GM18870 (cell line): ENCODE measurements around the gene MED13L.

Source experiments
- ATAC-seq: cut with Tn5 transposase; IDR thresholded peaks from one replicate; pipeline ENCODE4 v1.9.1; 2021; ENCODE audit warnings: moderate library complexity; ENCODE audit not compliant: unreplicated experiment

MED13L gene

GRCh38 chr12:115956236-115956635 is 321.3 kb downstream of the MED13L start:
- no peak for ATAC-seq

- ATAC-seq: no peak
Measured at GRCh38 chr12:115953450-115953849, 324.0 kb downstream of the MED13L start.

GRCh38 chr12:115953031-115953430 is 324.5 kb downstream of the MED13L start:
- ATAC-seq: no peak

- ATAC-seq: no peak
Measured at GRCh38 chr12:115950959-115951358, 326.5 kb downstream of the MED13L start.

GRCh38 chr12:115949675-115950074 is 327.8 kb downstream of the MED13L start:
- no peak for ATAC-seq

- no peak for ATAC-seq
Measured at GRCh38 chr12:115947696-115948062, 329.8 kb downstream of the MED13L start.

- ATAC-seq: no peak
Measured at GRCh38 chr12:115946867-115947695, 330.4 kb downstream of the MED13L start.

- no peak for ATAC-seq
Measured at GRCh38 chr12:115946092-115946491, 331.4 kb downstream of the MED13L start.

GRCh38 chr12:115945491-115945885 is 332.0 kb downstream of the MED13L start:
- ATAC-seq: no peak

GRCh38 chr12:115944837-115945490 is 332.5 kb downstream of the MED13L start:
- no peak for ATAC-seq

- no peak for ATAC-seq
Measured at GRCh38 chr12:115944392-115944742, 333.1 kb downstream of the MED13L start.

GRCh38 chr12:115943630-115944391 is 333.7 kb downstream of the MED13L start:
- no peak for ATAC-seq

GRCh38 chr12:115943310-115943629 is 334.2 kb downstream of the MED13L start:
- no peak for ATAC-seq

- ATAC-seq: no peak
Measured at GRCh38 chr12:115942346-115942745, 335.1 kb downstream of the MED13L start.

- ATAC-seq: no peak
Measured at GRCh38 chr12:115941362-115941761, 336.1 kb downstream of the MED13L start.

- ATAC-seq: no peak
Measured at GRCh38 chr12:115938794-115939377, 338.6 kb downstream of the MED13L start.

GRCh38 chr12:115936997-115937916 is 340.2 kb downstream of the MED13L start:
- ATAC-seq: no peak

GRCh38 chr12:115934877-115935276 is 342.6 kb downstream of the MED13L start:
- no peak for ATAC-seq

GRCh38 chr12:115934046-115934445 is 343.4 kb downstream of the MED13L start:
- ATAC-seq: no peak

- no peak for ATAC-seq
Measured at GRCh38 chr12:115932066-115932465, 345.4 kb downstream of the MED13L start.

- ATAC-seq: no peak
Measured at GRCh38 chr12:115930336-115930735, 347.2 kb downstream of the MED13L start.
